GM21381 (cell line): ENCODE measurements around the gene KIAA1328.
"Not testable (repeated sequence)": the region's sequence is repeated elsewhere in the genome, so short reads cannot be mapped to it uniquely, and the experiment has no call there.

Experiments
- ATAC-seq: cut with Tn5 transposase; IDR thresholded peaks from one replicate; pipeline ENCODE4 v1.9.1; 2021; ENCODE audit warnings: mild to moderate bottlenecking, moderate library complexity; ENCODE audit not compliant: unreplicated experiment

The KIAA1328 gene

DNA sequence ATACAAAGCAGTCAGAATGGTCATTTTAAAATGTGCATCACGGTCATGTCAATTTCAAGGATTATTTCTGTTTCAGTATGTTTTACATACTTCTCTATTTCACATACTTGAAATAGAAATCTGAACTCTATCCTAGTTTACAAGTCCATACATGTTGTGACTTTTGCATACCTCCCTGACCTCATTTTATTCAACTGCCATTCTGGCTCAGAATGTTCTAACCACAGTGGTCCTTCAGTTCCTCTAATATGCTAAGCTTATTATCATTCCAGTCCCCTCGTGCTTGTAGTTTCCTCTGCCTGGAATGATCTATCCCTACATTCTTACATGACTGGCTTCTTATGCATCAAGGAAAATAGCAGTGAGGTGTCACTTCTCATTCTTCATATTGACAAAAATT lies 295.6 kb downstream of the KIAA1328 start:
- ATAC-seq: no peak

DNA sequence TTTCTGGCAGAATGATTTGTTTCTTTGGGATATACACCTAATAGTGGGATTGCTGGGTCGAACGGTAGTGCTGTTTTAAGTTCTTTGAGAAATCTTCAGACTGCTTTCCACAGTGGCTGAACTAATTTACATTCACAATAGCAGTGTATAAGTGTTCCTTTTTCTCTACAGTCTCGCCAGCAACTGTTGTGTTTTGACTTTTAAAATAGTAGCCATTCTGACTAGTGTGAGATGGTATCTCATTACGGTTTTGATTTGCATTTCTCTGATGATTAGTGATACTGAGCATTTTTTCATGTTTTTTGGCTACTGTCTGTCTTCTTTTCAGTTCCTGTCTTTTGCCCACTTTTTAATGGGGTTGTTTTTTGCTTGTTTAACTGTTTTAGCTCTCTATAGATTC lies 306.2 kb downstream of the KIAA1328 start:
- no peak for ATAC-seq

DNA sequence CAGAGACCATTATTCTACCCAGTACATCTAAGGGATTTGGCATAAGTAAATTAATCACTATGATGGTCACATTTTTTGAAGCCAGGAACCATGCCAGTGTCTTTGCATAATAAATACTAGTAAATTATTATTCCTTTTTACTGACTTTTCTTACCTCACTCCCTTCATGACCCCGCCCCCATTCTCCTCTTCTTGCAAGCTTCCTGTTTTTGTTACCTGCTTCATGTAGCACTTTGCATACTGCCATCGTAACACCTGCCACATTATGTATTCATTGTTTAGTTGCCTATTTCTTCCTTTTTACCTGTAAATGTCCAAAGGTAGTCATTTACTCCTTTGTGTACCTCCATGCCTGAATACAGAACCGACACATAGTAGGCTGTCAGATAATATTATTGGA lies 309.5 kb downstream of the KIAA1328 start:
- no peak for ATAC-seq

DNA sequence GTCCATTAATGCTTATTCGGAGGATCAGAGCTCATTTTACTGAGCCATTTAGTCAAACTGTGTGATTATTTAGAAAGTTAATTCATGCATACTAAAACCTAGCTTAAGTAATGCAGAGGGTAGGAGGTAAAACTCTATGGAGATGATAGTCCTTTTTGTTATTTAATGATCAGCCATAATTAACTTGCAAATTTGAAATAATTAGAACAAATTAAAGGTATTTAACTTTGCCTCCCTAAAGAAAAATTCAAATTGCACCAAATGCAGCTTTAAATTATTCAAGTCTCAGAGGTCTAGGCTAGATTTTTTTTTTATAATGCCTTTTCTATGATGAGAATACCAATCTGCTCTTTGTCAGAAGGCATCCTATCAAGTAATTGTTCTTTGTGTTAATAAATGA lies 310.9 kb downstream of the KIAA1328 start:
- no peak for ATAC-seq

DNA sequence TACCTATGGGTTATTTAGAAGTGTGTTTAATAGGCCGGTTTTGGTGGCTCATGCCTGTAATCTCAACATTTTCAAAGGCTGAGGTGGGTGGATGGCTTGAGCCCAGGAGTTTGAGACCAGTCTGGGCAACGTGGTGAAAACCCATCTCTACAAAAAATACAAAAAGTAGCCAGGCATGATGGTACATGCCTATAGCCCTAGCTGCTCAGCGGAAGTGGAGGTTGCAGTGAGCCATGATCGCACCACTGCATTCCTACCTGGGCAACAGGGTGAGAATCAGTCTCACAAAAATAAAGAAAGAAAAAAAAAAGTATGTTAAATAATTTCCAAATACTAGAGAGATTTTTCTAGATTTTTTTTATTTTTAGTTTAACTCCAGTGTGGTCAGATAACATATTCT lies 316.0 kb downstream of the KIAA1328 start:
- no peak for ATAC-seq

DNA sequence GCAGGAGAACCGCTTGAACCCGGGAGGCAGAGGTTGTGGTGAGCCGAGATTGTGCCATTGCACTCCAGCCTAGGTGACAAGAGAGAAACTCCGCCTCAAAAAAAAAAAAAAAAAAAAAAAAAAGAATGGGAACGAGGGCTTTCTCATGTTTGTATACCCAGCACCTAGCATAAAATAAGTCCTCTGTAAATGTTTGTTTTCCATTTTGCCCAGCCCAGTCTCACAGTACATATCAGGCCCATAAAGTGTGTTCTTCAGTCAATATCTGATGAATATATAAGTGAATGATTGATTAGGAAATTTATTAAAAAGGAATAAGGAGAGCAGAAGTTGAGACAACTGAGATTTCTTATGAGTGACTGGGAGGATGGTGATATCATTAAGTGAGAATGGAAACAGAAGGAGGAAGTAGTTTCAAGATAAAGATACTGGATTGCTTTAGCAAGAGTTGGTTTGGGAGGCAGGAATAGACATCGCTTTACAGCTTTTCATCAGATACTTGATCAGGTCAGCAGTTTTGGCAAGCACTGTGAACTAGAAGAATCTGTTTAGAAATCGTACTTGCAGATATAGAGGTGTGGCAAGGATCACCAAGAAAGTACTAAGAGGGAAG lies 327.5 kb downstream of the KIAA1328 start:
- no peak for ATAC-seq

DNA sequence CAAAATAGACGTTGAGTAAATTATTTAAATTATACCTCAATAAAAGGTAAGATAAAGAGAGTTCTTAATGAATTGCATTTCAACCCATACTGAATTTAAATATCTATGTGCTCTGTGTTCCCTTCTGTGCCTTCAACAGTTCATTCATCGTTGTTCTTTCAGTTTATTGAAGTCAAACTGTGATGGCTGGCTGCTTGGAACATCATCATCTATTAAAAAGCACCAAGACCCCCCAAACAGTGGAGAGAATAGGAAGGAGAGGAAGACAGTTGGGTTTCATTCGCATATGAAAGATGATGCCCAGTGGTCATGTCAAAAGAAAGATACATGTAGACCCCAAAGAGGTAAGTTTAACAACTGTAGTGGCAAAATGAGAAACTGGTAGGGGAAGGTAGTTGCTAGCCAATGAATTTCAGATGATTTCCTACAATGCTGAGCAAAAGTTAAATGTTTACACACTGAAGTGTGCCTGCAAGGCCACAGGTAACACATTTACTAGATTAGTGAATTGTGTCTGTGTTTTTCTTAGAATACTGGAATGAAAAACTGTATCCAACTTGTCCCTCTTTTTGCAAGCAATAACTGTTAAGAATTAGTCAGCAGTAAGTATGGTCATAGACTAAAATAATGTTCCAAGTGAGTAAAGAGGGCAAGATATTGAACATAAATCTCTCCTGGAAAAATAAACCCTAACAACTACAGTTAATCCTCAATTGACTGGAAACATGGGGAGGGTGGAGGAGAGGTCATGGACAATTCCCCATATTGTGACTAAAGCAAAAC lies 331.3 kb downstream of the KIAA1328 start:
- ATAC-seq: no peak

DNA sequence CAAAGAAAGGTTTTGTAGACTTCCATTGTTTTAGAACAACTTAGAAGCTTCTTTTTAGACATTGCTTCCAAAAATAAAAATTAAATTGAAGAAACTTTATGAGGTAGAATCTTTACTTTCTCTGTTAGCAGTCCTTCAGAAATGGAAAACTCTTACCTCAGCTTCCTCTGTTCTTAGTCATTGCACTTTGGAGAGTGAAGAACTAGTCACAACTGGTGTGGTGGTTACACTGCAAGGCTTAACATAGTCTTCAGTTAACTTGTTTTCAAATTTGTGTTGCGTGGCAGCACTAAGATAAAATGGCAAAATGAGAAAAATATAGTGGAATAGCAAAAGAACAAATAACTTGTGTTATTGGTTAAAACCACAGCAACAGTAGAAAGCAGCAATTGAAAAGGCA lies 332.6 kb downstream of the KIAA1328 start:
- ATAC-seq: no peak

DNA sequence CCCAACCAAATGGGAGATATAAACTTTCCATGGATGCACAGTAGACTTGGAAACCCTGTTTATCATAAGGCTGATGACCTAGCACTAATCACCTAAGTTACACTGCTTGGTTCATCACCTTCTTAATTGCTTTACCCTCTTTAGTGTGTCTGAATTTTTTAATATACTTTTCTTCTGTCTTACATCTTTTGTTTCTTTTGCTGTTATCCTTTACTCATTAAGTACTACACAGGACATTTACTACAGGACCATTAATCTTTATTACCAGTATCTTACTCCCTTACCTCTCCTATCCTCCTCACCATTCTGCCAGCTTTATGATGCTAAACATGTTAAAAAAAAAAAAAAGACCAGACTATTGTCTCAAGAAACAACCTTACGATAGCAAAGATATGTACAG lies 333.6 kb downstream of the KIAA1328 start:
- ATAC-seq: no peak

DNA sequence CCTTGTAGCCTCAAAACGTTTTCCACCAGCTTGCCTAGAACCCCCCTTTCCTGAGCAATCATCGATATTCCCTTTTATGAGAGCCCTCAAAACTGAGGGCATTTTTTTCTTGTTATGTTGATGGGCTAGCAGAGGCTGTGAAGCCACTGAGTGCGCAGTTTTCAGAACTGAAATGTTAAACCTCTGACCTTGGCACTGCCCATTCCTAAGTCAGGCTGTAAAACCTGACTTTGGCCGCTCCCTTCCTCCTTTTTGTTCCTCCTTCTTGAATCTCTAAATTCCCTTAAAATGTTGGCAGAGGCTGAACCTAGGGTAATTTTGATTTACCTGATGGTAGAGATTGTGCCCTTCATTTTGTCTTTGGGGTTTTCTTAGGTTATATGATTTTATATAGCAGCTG lies 334.2 kb downstream of the KIAA1328 start:
- no peak for ATAC-seq

DNA sequence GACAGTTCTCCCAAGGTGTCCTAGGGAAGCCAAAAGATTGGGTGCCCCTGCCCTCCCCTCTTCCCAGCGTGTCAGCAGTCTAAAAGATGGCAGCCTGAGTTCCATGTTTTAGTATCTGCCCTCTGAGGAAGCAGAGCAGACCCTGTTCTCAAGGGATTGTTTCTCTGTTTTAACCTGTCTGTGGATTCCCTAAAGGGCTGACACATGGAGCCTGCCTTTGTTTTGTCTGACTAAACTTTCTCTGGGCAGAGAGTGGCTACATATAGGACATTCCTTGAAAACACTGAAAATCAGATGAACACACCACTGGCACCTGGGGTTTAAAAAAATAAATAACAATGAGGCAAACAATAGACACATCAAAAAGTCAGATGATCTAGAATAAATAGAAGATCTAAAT lies 337.6 kb downstream of the KIAA1328 start:
- ATAC-seq: no peak

DNA sequence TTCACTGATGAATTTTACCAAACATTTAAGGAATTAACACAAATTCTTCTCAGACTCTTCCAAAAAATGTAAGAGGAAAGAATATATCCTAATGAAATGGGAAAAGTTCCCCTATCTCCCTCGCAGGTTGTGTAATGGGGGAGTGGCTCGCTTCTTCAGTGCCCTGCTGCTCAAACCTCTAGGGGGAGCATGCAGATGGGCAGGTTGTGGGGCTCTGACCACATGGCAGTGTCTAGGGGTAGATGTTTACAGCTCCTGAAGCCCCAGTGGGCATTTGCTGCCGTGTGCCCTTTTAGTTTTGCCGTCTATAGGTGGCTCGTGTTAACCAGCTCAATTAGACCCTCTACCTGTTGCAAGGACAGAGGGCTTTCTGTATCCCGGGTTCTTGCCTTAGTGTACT lies 338.0 kb downstream of the KIAA1328 start:
- not testable (repeated sequence) for ATAC-seq

DNA sequence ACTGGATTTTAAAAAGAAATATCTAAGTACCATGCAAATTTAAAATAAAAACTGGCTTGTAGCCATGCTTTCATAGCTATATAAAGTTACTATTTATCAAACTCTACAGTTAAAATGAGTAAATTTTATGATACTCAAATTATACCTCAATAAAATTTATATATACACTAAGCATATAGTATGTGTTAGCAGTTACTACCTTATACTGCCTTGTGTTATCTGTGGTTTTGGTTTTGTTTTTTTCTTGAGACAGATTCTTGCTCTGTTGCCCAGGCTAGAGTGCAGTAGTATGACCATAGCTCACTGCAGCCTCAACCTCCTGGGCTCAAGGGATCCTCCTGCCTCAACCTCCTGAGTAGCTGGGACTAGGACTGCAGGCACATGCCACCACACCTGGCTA lies 342.1 kb downstream of the KIAA1328 start:
- no peak for ATAC-seq

DNA sequence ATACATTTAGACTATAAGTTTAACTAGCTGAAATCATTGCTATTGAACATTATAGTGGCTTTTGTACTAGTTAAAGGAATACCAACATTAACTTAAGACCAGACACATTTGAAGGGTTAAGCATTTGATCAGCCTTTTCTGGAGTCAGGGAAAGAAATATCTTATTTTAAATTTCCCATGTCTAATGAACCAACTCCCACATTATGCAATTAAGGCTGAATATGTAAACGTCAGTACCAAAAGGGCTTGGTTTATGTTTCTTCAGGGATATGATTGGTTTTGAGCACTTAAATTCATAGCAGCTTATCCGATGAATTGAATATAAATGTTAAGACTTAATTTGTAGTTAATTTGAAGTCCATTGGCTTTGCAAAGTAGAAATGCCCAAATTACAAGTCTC lies 344.5 kb downstream of the KIAA1328 start:
- no peak for ATAC-seq

DNA sequence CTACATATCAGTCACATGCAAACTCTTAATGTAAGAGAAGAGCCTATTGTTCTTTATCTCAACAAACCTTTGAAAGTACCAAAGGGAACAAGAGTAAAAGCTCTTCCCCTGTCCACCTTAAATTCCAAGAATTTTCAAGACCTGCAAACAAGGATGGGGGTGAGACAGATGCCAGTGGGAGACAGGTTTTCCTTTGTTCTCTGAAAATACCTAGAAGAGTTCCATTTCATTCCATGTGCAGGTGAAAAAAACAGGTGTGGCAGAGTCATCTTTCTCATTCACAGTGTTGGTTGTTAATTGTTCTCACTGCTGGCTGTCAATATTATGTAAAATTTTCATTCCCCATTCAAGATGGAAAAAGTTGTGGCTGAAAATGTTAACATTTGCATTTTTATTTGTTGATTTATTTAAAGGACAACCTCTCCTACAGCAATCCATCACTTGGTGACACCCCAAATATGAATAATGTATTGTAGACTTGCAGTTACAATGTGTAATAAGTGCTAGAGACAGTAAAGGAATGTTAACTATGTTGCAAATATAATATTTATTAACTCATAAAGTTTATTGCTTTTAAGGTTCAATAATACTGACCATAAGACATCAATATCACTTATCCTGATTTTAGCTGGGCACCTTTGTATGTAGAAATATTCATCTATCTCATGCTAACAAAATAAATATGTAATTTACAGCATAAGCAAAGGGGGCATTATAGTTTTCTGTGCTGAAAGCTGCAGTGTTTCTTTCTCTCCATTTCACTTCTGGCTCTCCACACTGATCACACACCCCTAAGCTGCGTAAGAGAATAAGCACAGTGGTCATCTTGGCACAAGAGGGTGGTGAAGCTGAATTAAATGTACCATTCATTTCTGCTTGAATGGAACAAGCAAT lies 347.0 kb downstream of the KIAA1328 start:
- ATAC-seq: no peak

DNA sequence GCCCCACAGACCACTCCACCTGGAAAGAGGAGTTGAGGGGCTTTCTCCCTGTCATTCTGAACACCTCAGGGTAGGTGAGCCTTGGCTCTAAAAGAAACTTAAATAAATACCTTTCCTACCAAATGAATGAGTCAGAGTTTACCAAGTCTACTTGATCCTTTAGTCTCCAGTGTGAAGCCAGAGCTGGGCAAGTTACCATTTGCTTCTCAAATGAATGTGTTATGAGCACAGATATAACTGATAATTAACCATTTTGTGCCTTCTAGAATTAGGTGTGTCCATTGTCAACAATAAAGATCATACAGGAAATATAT lies 347.7 kb downstream of the KIAA1328 start:
- ATAC-seq: no peak

DNA sequence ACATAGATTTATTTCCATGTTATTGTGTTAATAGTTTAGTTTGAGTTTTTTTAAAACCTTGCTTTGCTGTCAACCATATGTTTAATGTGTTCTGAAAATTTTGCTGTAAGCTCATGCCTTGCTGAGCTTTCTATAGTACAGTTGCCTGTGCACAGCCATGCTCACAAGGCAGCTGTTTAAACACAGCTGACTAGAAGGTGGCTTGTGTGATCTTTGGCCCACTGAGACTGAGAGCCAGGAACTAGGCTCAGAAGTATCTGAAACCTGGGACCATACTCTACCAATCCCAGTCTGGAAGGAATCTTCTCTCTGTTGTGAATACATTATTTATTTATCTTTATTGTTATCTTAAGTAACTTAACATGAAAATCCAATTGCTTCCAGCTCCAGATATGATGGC lies 350.5 kb downstream of the KIAA1328 start:
- ATAC-seq: no peak

DNA sequence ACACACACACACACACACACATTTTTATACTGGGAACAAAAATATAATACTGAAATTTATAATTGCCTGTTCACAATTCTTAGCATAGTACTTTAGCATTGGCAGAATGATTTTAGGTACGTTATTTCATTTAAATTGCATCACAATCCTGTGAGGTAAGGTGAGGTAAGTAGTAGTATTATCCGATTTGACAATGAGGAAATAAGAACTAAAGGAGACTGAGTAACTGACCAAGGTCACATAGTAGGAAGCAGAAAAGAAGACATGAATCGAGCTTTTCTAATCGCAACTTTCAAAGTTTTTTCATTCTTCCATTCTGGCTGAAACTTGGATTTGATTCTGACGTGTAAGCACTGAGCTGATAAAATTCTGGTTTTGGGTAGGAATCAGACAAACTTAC lies 351.2 kb downstream of the KIAA1328 start:
- no peak for ATAC-seq

DNA sequence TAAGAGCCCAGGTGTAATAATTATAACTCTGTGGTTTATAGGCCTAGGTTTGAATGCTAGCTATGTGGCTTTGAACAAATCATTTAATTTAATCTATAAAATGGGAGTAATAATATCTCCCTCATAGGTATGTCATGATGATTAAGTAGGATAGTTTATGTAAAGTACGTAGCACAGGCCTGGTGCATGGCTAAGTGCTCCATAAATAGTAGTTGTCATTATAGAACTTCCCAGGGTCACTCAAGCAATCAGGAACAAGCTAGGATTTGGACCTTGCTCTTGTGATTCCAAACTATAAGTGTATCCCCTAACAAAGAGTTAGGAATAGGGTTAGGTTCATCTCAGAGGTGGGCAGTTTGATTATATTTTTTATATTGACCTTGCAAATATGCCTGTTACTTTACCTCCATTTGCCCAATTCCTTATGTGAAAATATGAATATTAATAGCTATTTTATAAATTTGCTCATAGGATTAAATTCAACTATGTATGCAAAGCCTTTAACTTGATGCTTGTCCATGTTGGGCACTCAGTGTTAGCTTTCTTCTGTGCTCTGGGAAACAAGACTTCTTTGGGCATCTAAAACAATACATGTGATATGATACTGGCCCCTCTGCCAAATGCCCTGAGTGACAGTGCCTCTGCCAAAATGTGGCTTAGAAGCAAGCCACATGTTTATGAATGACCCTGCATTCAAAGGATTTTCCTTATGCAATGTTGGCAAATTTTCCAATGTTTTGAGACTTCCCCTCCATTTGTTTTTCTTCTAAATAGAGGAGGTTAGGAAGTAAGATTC lies 353.6 kb downstream of the KIAA1328 start:
- no peak for ATAC-seq

DNA sequence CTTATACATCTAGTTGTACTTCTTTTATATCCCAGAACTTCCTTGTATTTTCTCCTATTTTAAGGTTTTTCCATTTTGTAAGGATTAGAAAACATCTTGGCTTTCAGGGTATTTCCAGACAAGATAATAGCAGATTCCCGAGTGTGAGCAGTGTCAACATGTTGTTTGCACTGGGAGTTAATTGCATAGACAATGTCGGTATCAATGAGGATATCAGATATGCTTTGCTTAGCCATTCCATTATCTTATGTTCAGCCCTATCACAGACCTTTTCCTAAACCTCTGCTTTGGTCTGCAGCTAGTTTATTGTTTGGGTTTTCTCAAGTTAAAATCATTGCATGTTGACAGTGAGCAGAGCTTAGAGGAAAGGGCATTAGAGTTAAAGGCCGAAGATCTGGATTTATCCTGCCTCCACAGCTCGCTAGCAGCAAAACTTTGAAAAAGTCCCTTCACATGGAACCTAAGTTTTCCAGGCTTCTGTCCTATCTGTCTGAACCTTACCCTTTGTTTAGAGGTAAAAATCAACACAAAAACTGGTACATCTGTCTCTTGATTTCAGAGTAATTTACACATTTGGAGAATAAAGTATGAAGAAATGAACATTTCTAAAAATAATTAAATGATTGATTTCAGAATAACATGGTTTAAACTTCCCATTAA lies 355.4 kb downstream of the KIAA1328 start:
- no peak for ATAC-seq
